GM19023 (cell line): ENCODE measurements around the gene ASF1B.

Source experiments
- ATAC-seq: cut with Tn5 transposase; IDR thresholded peaks from one replicate; pipeline ENCODE4 v1.9.1; 2021; ENCODE audit warnings: mild to moderate bottlenecking, moderate library complexity; ENCODE audit not compliant: unreplicated experiment

Gene ASF1B

DNA sequence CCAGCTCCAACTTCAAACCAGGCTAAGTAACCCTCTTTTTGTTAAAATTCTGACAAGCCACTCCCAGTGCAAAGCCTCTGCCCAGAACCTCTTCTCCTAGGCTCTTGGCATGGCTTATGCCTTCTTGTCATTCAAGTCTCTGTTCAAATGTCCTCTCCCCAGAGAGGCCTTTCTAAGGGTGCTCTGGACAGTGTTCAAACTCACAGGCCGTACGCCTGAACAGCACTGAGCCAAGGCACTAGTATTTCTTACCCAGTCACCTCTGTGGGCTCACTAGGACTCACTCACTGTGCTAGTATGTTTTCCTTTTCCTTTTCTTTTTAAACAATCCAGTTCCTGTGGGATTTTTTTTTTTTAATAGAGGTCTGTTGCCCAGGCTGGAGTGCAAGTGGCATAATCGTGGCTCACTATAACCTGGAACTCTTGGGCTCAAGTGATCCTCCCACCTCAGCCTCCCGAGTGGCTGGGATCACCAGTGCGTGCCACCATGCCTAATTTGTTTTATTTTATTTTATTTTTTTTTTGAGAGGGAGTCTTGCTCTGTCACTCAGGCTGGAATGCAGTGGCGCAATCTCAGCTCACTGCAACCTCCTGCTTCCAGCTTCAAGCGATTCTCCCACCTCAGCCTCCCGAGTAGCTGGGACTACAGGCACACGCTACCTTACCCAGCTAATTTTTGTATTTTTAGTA, 2.3 kb upstream of the ASF1B start:
- no peak for ATAC-seq

DNA sequence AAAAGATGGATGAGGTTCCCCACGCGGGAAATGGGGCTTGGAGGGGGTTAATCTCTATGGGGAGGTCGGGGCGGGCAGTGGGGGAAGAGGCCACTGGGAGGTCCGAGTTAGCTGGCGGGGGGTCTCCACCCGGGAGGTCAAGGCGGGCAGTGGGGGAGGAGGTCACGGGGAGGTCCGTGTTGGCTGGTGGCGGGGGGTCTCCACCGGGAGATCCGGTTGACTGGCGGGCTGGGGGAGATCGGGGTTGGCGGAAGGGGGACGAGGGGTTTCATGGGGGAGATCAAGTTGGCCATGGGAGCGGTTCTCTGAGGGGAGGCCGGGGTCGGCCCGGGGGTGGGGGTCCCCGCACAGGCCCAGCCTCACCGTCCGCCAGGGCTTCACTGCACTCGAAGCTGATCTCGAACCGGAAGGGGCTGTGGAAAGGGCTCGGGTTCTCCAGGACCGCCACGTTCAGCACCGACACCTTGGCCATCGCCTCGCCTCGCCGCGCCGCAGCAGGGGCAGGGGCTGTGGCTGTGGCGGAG, 342 bp downstream of the ASF1B start:
- no peak for ATAC-seq

DNA sequence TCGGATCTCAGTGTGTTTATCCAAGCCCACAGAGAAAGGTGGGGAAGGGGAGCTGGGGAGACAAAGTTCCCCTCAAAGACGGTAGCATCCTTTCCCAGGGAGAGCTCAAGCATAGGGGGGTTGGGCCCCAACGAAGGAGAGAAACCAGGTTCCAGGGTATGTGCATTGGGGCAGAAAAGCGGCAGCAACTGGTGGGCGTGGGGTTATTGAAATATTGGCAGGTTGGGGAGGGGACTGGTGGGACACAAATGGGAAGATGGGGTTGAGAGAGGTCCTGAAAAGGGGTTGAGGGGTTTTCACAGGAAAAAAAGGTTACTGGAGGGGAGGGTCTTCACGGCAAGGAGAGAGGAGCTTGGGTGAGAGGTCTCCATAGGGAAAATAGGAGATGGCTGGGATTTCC, 1.0 kb downstream of the ASF1B start:
- ATAC-seq, result no peak

DNA sequence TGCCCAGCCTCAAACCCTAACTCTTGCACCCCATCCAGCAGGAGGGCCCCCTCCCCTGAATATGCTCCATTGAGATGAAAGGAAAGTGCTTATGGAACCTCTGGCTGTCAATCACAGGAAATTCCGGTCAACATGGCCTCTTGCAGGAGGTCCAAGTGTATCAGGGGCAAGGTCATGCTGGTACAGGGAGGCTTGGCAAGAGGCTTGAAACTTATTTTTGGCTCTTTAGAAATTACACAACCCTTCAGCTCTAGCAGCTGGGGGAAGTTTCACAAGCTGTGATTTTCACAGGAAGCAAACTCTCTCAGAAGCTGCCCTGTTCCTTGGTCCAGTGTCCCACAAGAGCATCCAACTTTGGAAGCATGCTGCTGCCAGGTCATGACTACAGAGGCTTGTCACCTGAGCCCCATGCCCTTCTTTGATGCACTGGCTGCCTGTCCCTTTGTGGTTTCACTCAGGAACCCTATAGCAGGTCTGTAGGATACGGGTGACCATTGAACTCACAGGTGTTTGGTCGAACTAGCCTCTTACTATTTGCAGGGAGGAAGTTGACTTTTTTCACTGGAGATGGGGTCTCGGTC, 8.4 kb downstream of the ASF1B start:
- no peak for ATAC-seq

DNA sequence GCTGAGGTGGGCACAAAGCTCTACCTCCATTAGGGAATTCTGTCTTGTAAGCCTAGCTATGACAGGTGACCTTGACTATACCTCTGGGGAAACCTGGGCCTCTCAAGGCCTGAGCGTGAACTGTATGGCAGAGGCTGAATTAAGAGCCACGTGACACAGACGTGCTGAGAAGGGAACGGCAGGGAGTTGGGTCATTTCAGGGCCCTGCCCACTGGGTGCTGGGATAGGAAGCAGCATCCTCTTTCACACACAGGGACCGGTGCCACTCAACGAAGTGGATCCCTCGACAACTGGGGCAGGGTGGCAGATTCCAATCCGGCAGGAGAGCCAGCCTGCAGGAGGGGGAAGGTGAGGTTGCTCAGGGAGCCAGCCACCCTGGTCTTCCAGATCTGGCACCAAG, 9.2 kb downstream of the ASF1B start:
- ATAC-seq, result no peak

DNA sequence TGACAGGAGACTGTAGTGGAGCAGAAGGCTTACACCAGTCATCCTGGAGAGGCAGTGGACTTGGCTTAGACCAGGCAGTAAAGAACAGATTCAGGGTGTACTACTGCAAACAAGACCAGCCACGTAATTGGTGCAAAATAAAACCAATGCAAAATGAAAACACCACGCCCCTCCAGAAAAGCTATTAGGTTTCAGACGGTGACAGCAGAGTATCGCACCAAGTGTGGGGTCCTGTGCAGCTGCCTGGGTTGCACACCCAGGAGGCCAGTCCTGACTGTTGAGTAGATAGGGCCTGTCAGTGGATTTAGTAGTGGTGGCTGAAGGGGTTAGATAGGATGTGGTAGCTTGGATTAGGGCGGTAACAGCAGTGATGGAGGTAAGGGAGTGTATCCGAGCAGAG, 13.5 kb downstream of the ASF1B start:
- ATAC-seq, result no peak

DNA sequence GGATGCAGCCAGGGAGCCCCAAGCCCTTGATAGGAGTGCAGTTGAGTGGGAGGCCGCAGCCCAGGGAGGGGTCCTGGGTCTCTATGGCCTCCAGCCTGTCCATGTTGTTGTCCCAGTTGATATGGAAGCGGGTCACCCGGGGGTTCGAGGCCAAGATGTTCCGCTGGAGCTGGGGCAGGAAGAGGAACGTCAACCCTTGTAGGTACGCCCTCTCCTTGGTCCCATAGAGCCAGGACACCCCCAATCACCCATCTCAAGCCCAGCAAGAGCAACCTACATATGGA, 15.9 kb downstream of the ASF1B start:
- no peak for ATAC-seq

DNA sequence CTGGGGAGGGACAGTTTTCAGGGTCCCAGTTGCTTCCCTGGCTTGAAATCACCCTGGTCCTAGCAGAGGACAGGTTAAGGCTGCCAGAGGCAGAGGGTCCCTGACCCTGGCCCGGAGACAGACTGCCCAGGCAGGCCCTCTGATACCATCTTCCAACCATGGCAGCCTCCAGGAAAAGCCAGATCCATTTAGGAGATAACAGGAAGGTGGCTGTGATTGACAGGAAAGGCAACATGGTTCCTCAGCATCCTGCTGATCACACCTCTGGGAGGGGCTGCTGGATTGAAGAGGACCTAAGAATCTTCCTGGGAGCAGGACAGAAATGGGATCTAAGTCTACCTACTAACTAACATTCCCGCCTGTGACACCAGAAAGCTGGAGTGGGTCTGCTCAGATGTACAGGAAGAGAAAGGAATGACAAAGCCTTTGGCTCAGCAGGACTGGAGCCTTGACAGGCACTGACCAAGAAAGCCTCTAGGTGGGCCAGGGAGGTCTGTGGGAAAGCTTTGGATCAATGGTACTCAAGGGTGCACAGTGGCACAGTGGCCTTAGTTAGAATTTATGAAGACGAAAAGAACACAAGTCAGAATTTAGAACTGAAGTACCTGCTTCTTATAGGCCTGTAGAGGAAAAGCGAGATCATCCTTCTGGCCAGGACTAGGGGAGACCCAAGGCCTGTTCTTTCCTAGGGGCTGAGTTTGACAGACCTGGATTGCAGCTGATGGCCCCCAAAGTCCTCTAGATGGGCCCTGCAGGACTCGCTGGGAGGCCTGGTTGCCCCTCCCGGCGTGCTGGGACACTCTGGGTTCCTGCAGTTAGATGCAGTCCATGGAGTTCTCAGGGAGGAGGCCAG, 16.5 kb downstream of the ASF1B start:
- ATAC-seq, result no peak

DNA sequence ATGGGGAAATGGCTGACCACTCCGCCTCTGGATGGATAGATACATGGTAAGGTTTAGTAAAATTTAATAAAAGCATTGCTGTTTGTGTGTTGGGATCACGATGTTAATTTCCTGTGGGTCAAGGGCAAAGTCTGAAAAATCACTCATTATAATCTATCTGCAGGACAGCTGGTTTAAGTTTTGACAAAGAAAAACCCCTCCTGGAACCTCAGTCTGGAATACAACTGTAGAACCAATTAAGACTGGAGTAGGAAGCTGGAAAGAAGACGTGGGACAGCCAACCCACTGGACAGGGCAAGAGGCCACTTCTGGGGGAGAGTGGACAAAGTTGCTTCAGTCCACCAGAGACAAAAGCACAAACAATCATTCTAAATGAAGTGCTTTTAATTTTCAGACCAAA, 17.2 kb downstream of the ASF1B start:
- no peak for ATAC-seq

DNA sequence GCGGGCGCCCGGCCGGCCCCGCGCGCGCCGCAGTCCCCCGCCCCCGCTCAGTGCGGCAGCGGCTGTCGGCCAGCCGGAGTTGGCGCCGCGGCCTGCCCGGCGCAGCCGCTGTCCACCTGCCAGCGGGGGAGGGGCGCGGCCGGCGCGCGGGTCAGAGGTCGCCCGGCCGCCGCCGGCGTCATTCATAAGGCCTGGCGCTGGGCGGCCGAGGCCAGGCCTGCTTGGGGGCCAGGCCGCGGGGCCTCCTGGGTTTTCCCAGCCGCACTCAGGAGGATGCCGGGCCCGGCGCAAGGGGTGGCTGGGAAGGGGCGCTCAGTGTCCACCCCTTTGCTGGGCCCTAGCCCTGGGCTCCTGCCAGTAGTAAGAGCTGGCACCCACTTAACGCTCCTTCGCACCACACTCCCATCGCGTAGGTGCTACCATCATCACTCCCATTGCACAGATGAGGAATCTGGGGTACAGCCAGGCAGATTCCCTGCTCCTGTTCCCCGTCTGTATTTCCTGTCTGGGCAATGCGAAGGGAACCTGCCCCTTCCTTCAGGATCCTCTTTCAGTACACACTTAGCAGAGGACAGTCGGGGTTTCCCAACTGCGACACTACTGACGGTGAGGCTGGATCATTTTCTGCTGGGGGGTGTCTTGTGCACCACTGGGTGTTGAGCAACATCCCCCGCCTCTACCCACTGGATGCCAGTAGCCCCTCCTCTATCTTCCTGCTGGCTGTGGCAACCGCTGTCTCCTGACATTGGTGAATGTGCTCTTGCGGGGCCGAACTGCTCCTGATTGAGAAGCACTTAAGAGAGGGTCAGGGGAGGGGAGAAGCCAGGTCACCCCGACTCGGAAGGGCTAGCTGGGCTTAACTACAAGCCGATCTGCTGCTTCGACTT, 18.0 kb downstream of the ASF1B start:
- peak; percentile 26 for ATAC-seq

DNA sequence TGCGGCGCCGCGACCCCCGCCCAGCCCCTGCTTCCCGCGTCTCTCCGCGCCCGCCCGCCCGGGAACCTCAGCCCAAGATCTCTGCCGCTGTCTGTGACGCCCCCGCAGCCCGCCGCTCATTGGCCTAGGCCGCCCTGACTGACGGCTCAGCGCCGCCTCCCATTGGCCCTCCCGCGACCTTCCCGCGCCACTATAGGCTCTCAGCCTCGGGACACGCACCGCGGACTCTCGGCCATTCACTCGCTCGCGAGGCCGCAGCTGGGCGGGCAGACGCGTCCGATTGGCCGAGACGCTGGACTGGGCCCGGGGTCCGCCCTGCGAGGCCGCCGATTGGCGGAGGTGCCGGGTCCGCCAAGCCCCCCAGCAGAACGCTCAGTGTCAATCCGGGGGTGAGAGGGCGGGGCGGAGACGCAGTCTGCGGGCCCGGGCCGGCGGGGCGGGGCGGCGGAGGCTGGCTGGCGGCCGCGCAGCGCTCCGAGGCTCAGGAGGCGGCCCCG, 18.7 kb downstream of the ASF1B start, which contains the start of gene PRKACA:
Gene PRKACA (minus strand): TSS at position 95 of the 497 bp plus-strand sequence. CDS start 215 bp downstream, outside the sequence.
- ATAC-seq, result peak; percentile 93

DNA sequence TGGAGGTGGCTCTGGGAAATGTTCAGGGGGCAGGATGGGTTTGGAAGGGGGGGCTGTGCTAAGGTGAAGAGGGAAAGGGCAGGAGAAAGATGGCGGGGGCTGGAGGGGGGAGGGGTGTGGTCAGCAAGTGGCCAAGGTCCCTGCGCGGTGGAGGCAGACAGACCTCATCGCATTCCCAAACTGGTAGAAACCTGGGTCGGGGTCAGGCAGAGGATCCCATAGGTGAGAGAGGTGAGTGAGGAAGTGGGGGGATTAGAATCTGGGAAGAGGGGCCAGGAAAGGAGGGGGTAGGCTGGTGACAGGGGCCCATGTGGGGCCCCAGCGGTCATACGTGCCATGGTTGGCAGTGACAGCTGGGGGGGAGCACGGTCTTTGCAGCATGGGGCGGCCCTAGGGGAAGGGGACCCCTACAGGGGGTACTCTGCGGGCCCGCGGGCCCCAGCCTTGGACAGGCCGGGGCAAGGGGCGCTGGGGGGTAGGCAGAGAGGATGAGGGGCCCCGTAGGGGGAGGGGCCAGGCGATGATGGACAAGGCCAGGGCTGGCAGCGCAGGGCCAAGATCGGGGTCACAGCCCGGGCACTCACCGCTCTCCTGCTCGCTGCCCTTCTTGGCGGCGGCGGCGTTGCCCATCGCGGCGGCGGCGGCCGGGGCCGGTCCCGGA, 19.3 kb downstream of the ASF1B start:
- peak; percentile 4 for ATAC-seq

DNA sequence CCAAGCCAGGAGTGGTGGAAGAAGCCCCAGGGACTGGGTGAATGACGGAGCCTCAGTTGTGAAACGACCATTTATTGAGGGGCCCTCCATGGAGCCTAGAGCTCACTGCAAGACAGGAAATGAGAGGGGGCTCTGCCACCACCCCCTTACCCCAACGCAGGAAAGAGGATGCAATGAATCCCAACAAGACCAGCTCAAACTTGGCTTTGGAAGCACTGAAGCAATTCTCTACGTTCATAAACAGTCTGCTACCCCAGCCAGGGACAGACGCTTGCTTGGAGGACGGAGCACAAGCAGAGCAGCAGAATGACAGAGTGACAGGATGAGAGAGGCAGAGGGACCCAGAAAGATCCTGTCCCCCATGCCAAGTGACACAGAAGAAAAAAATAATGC, 19.9 kb downstream of the ASF1B start:
- ATAC-seq, result no peak

DNA sequence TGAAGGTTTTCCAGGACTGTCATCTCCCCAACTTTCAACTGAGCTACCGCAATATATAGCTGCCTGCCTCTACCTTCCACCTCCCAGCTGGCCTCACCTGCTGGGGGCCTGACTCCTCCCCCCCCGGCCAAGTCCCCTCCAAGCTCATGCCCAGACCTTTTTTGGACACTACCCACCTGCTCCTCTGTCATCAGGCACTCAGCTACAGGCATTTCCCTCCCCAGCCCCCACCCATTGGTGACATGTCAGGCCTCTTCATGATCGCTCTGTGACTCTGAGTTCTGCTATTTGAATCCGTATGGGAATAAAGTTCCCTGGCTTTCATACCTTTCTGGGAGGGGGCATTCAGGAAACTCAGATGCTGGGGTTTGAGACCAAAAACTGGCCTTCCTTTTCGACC, 20.6 kb downstream of the ASF1B start:
- ATAC-seq, result no peak

DNA sequence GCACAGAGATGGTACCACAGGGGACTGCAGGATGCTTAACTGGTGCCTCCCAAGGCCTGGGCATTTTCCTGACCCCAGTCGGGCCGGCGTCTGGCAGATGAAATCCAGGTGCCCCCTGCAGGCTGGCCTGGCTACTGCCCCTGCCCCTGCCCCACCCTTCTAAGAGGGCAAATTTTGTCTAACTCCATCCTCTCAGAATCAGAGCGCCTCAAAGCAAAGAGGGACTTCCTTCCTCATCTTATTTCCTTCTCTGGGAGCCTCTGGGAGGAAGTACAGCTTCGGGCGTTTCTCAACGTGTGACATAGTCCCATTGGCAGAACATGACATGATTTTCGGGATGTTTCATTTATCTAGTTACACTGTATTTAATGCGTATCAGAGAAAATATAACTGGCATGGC, 21.5 kb downstream of the ASF1B start:
- no peak for ATAC-seq

DNA sequence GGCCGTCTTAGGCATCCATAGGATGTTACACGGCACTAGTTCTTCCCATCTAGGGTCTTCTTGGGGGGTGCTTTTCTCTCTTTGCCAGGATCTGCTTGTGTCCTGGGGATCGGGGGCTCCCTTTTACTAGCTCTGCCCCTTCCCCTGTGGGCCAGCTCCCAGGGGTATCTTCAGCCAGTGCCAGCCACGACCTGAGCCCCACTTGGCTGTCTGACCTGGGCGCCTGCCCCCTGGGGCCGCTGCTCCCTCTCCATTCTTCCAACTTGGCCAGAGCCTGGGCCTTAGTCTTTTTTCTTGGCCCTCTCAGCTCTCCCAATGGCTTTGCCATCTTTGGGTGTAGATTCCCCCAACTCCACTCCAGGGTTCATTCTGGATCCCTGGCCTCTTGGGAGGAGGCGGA, 21.9 kb downstream of the ASF1B start:
- ATAC-seq, result no peak

DNA sequence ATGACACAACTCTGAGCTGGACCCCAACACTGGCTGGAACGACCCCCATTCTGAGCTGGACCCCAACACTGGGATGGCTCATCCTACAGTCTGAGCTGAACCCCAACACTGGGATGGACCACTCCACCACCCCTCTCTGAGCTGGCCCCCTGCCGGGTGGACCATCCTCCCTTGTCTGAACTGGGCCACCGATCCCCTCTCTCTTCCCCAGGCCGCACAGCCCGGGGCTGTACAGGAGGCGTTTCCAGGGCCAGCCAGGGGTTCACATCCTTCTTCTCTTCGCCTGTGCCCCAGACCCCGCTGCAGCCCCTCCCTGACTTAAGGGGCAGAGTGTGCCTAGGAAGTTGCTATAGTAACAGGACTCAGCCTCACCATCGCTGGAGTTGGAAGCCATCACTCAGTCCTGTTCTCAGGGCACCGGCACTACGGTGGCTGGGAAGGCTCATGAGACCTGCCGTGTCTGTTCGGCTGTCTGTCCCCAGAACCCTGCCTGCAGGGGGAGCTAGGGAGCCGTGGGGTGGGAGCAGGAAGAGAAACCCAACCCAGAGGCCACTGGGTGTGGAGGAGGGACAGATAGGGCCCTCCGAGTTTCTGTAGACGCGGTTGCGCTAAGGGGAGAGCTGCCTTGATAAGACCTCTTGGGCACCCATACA, 22.5 kb downstream of the ASF1B start:
- no peak for ATAC-seq

DNA sequence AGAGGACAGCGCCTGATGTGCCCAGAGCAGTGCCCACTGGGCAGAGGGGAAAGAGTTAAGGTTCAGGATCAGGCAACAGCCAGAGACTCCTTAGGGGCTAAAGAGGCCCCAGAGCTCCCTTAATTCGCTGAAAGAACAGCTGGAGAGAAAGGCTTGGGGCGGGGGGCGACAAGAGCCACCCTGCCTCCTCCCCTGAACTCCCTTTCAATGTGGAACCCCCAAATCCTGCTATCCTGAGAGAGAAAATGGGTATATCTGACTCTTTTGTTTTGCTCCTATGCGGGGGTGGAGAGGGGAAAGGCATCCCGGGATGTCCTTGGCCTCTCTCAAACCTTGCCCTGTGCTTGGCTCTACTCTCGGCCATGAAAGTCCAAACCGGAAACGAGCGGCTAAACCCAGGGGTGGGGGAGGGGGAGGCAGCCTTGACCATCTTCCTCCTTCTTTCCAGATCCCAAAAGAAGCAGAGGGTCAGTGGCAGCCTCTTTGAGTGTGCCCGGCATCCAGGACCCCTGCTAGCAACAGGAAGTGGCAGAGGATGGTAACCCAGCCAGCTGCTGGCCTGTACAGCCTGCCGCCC, 23.5 kb downstream of the ASF1B start:
- ATAC-seq, result no peak

DNA sequence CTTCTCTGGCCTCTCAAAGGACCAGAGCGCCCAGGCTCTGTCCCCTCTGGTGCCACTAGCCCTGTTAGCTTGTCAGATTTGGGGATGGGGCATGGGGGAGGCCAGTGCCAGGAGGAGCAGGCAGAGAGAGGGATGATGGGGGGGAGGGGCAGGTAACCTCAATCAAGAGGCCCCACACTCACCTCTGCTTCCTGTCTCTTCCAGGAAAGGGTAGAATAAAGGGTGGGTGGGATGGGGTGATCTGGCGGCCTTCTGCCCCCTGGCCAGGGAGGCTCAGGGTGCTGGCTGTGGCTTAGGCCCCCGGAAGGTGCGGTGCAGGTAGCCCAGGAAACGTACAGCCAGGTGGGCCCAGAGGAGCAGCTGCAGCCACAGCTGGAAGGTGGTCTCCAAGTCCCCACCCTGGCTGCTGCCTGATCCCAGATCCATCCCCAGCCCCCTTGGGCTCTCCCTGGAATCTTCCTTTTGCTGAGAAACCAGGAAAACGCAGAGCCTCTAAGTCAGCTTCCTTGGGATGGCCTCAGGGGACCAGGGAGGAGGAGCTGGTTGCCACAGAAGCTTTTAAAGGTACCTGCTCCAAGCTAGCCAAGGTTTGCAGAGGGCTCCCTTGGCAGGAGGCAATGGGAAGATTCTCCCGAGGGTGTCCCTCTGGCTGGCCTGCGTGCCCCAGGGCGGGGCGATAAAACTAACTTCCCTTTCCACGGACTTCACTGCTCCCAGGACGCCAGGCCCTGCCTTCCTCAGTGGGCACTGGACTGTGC, 24.2 kb downstream of the ASF1B start:
- ATAC-seq, result no peak
